HepG2 (cell line): ENCODE results near the gene HOXA6. TPM values are rescaled to one million over a fixed set of nuclear protein-coding genes. Genes with fewer than 3 reads are reported as not detected.

ENCODE experiments used
- IRX3 ChIP-seq: sonication (generic); formaldehyde crosslinking; IDR thresholded peaks from 2 replicates; pipeline ENCODE4 v1.8.1; 2023; ENCODE audit warnings: mild to moderate bottlenecking, low read depth, missing genetic modification reagents, borderline replicate concordance
- SNAPC4 ChIP-seq: sonication (generic); formaldehyde crosslinking; IDR thresholded peaks from 2 replicates; pipeline ENCODE4 v1.4.0; 2020; ENCODE audit warnings: mild to moderate bottlenecking, missing genetic modification reagents
- TBP ChIP-seq: sonication (generic); formaldehyde crosslinking; IDR thresholded peaks from 2 replicates; pipeline ENCODE4 v1.5.0; 2020; ENCODE audit warnings: missing genetic modification reagents
- ZMYM3 ChIP-seq: sonication (generic); formaldehyde crosslinking; IDR thresholded peaks from 2 replicates; pipeline ENCODE4 v1.5.1; 2020; ENCODE audit warnings: mild to moderate bottlenecking, missing genetic modification reagents
- ZNF263 ChIP-seq: sonication (generic); formaldehyde crosslinking; IDR thresholded peaks from 2 replicates; pipeline ENCODE4 v1.4.0; 2020; ENCODE audit warnings: missing genetic modification reagents
- ZNF670 ChIP-seq: sonication (generic); formaldehyde crosslinking; IDR thresholded peaks from 2 replicates; pipeline ENCODE4 v1.8.0; 2022; ENCODE audit warnings: mild to moderate bottlenecking, missing genetic modification reagents, borderline replicate concordance
- polyA plus RNA-seq, 8 experiments: library from polyadenylated mRNA; depleted of rRNA in 3 of 8; stranded (reverse) in 7 of 8; unstranded in 1 of 8; fragments of >200 nt; fragmentation: Illumina TruSeq in 4 of 8; extraction: Trizol in 4 of 8; gene quantifications; 2 replicates each; pipeline versions ENCODE4 v1.2.1 to v1.2.3, GENCODE V29; 2011 to 2016; ENCODE audit warnings: low read depth in 4 of 8, missing spikeins in 1 of 8, mixed read lengths in 1 of 8; ENCODE audit not compliant: insufficient read depth in 1 of 8
- total RNA-seq, 5 experiments: library from RNA; depleted of rRNA; stranded (reverse); fragments of >200 nt; fragmentation: Illumina TruSeq; extraction: Trizol; gene quantifications; 2 replicates each; pipeline ENCODE4 v1.2.3, GENCODE V29; 2016; ENCODE audit warnings: low read depth in 1 of 5
- TF ChIP-seq, protein P1 (sequence below): sonication (generic); formaldehyde crosslinking; IDR thresholded peaks from 2 replicates; pipeline ENCODE4 v1.4.0; 2020; ENCODE audit warnings: mild to moderate bottlenecking, missing genetic modification reagents, borderline replicate concordance

HOXA6 gene
- total and polyA plus RNA-seq, 2 of the 13 experiments (the other 11 are each of a cell fraction or from before 2014, with no cell fraction given): 1.3 to 1.5 TPM

DNA sequence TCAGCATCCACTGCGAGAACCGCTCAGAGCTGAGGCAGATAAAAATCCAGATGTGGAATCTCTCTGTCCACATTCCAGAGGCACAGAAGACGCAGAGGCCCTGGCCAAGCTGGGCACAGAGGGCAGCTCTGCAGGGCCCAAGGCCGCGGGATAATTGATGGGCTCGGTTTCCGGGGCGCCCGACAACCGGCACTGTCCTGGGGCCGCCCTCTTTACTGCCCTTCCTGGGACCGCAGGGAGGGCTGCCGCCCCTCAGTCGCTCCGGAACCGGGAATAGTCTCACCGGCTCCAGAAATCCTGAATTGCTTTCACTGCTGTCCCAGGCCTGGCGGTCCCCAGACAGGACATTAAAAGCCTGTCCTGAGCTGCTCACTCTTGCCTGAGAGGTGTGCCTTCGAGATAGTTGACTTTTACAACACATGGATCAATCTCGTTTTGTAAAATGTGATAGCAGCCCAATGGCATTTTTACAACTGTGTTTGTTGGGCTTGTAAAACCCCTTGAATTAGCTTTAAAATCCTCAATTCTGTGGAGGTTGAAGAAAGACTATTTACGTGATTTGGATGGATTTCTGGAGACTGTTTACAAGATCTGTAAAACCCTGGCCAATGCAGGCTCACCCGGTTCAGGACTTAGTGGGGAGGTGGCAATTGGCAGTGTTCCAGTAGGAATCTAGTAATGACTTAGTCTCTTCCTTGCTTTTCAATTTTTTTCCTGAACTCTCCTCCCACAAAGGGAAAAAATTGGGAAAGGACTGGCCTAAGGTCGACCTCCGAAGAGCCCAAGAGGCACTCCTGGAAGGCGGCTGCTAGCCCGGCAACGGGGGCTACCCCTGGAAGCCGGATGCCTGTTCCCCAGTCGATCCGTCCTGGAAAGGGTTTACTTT, 1.4 kb upstream of the HOXA6 start (continued):
- TF ChIP-seq SNAPC4 (CRISPR knock-in tag) (no peak), IRX3 (CRISPR knock-in tag) (no peak), ZNF670 (no peak), ZNF263 (CRISPR knock-in tag) (no peak), TBP (no peak), ZMYM3 (CRISPR knock-in tag) (no peak)
- TF ChIP-seq, protein P1, sequence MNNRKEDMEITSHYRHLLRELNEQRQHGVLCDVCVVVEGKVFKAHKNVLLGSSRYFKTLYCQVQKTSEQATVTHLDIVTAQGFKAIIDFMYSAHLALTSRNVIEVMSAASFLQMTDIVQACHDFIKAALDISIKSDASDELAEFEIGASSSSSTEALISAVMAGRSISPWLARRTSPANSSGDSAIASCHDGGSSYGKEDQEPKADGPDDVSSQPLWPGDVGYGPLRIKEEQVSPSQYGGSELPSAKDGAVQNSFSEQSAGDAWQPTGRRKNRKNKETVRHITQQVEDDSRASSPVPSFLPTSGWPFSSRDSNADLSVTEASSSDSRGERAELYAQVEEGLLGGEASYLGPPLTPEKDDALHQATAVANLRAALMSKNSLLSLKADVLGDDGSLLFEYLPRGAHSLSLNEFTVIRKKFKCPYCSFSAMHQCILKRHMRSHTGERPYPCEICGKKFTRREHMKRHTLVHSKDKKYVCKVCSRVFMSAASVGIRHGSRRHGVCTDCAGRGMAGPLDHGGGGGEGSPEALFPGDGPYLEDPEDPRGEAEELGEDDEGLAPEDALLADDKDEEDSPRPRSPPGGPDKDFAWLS: no peak
